ENCODE results near the gene RPL10. TPM values are rescaled to one million over a fixed set of nuclear protein-coding genes. Genes with fewer than 3 reads are reported as not detected.
A peak's percentile ranks its signal among the peaks of the same experiment; 100 is the strongest.

Gene RPL10
- total RNA-seq, 2 experiments from 2014 or later: 2,967 to 3,168 TPM

- no peak overlapping the region for H3K4me3 Mint-ChIP-seq
- H3K27me3 Mint-ChIP-seq: no peaks in the 10 kb centered on the region
- no peaks in the 10 kb centered on the region for H3K9me3 Mint-ChIP-seq
- peaks cover 15% of the 10 kb centered on the region for H3K4me1 Mint-ChIP-seq
- no peak overlapping the region for H3K27ac Mint-ChIP-seq
- peaks cover 9% of the 10 kb centered on the region for H3K36me3 Mint-ChIP-seq
- DNase-seq: no peak
Measured at GRCh38 chrX:154356596-154356995, 41.6 kb upstream of the RPL10 start.

GRCh38 chrX:154357205-154357604 lies 41.0 kb upstream of the RPL10 start:
- no peak for DNase-seq
- H3K4me3 Mint-ChIP-seq: no peak overlapping the region
- H3K27ac Mint-ChIP-seq: no peak overlapping the region
- peaks cover 9% of the 10 kb centered on the region for H3K36me3 Mint-ChIP-seq
- no peaks in the 10 kb centered on the region for H3K27me3 Mint-ChIP-seq
- H3K9me3 Mint-ChIP-seq: no peaks in the 10 kb centered on the region
- H3K4me1 Mint-ChIP-seq: peaks cover 12% of the 10 kb centered on the region

- peaks cover 10% of the 10 kb centered on the region for H3K4me1 Mint-ChIP-seq
Measured at GRCh38 chrX:154358011-154358410, 40.2 kb upstream of the RPL10 start.

GRCh38 chrX:154358829-154359228 lies 39.3 kb upstream of the RPL10 start:
- Mint-ChIP-seq H3K27me3 (no peaks in the 10 kb centered on the region), H3K9me3 (no peaks in the 10 kb centered on the region), H3K27ac (peak overlapping the region; percentile 58), H3K4me3 (peak overlapping the region; percentile 48), H3K36me3 (peaks cover 13% of the 10 kb centered on the region), H3K4me1 (peaks cover 5% of the 10 kb centered on the region)
- no peak for DNase-seq

More at GRCh38 chrX:154358011-154358410, 40.2 kb upstream of the RPL10 start:
- peaks cover 13% of the 10 kb centered on the region for H3K36me3 Mint-ChIP-seq
- no peaks in the 10 kb centered on the region for H3K9me3 Mint-ChIP-seq
- no peak overlapping the region for H3K4me3 Mint-ChIP-seq
- DNase-seq: no peak
- H3K27ac Mint-ChIP-seq: no peak overlapping the region
- H3K27me3 Mint-ChIP-seq: no peaks in the 10 kb centered on the region

GRCh38 chrX:154359362-154360154 lies 38.6 kb upstream of the RPL10 start:
- H3K27me3 Mint-ChIP-seq: no peaks in the 10 kb centered on the region
- H3K4me3 Mint-ChIP-seq: no peak overlapping the region
- DNase-seq: no peak
- no peaks in the 10 kb centered on the region for H3K9me3 Mint-ChIP-seq
- peaks cover 11% of the 10 kb centered on the region for H3K36me3 Mint-ChIP-seq
- H3K4me1 Mint-ChIP-seq: peaks cover 4% of the 10 kb centered on the region
- no peak overlapping the region for H3K27ac Mint-ChIP-seq

- no peak overlapping the region for H3K4me3 Mint-ChIP-seq
- H3K36me3 Mint-ChIP-seq: peaks cover 11% of the 10 kb centered on the region
- no peak overlapping the region for H3K27ac Mint-ChIP-seq
- H3K27me3 Mint-ChIP-seq: no peaks in the 10 kb centered on the region
- no peaks in the 10 kb centered on the region for H3K9me3 Mint-ChIP-seq
- DNase-seq: no peak
- peaks cover 4% of the 10 kb centered on the region for H3K4me1 Mint-ChIP-seq
Measured at GRCh38 chrX:154360155-154360713, 37.9 kb upstream of the RPL10 start.

GRCh38 chrX:154362085-154362742 lies 36.0 kb upstream of the RPL10 start:
- no peaks in the 10 kb centered on the region for H3K27me3 Mint-ChIP-seq
- DNase-seq: no peak
- peaks cover 13% of the 10 kb centered on the region for H3K36me3 Mint-ChIP-seq
- no peak overlapping the region for H3K27ac Mint-ChIP-seq
- no peak overlapping the region for H3K4me3 Mint-ChIP-seq
- H3K4me1 Mint-ChIP-seq: peaks cover 2% of the 10 kb centered on the region
- no peaks in the 10 kb centered on the region for H3K9me3 Mint-ChIP-seq

- no peak for DNase-seq
- peaks cover 15% of the 10 kb centered on the region for H3K36me3 Mint-ChIP-seq
- no peaks in the 10 kb centered on the region for H3K27me3 Mint-ChIP-seq
- H3K4me3 Mint-ChIP-seq: no peak overlapping the region
- no peak overlapping the region for H3K27ac Mint-ChIP-seq
- H3K4me1 Mint-ChIP-seq: peaks cover 8% of the 10 kb centered on the region
- H3K9me3 Mint-ChIP-seq: no peaks in the 10 kb centered on the region
Measured at GRCh38 chrX:154363706-154364439, 34.3 kb upstream of the RPL10 start.

- H3K36me3 Mint-ChIP-seq: peaks cover 22% of the 10 kb centered on the region
- peaks cover 8% of the 10 kb centered on the region for H3K4me1 Mint-ChIP-seq
- H3K27me3 Mint-ChIP-seq: no peaks in the 10 kb centered on the region
- H3K4me3 Mint-ChIP-seq: no peak overlapping the region
- DNase-seq: no peak
- peak overlapping the region; percentile 45 for H3K27ac Mint-ChIP-seq
- H3K9me3 Mint-ChIP-seq: no peaks in the 10 kb centered on the region
Measured at GRCh38 chrX:154365052-154365600, 33.1 kb upstream of the RPL10 start.

- H3K4me3 Mint-ChIP-seq: no peak overlapping the region
- DNase-seq: no peak
- no peaks in the 10 kb centered on the region for H3K9me3 Mint-ChIP-seq
- H3K27ac Mint-ChIP-seq: no peak overlapping the region
- peaks cover 25% of the 10 kb centered on the region for H3K36me3 Mint-ChIP-seq
- H3K4me1 Mint-ChIP-seq: peaks cover 8% of the 10 kb centered on the region
- H3K27me3 Mint-ChIP-seq: no peaks in the 10 kb centered on the region
Measured at GRCh38 chrX:154365997-154366665, 32.0 kb upstream of the RPL10 start.

- no peak overlapping the region for H3K4me3 Mint-ChIP-seq
- no peak for DNase-seq
- peaks cover 25% of the 10 kb centered on the region for H3K36me3 Mint-ChIP-seq
- peaks cover 6% of the 10 kb centered on the region for H3K4me1 Mint-ChIP-seq
- no peaks in the 10 kb centered on the region for H3K9me3 Mint-ChIP-seq
- H3K27me3 Mint-ChIP-seq: no peaks in the 10 kb centered on the region
- H3K27ac Mint-ChIP-seq: no peak overlapping the region
Measured at GRCh38 chrX:154366666-154367055, 31.5 kb upstream of the RPL10 start.

- H3K27me3 Mint-ChIP-seq: no peaks in the 10 kb centered on the region
- H3K27ac Mint-ChIP-seq: peak overlapping the region; percentile 91
- peaks cover 11% of the 10 kb centered on the region for H3K4me1 Mint-ChIP-seq
- H3K9me3 Mint-ChIP-seq: no peaks in the 10 kb centered on the region
- peaks cover 24% of the 10 kb centered on the region for H3K36me3 Mint-ChIP-seq
- no peak for DNase-seq
- peak overlapping the region; percentile 93 for H3K4me3 Mint-ChIP-seq
Measured at GRCh38 chrX:154367474-154368308, 30.5 kb upstream of the RPL10 start.

- no peaks in the 10 kb centered on the region for H3K27me3 Mint-ChIP-seq
- no peaks in the 10 kb centered on the region for H3K9me3 Mint-ChIP-seq
- peak overlapping the region; percentile 91 for H3K27ac Mint-ChIP-seq
- peaks cover 20% of the 10 kb centered on the region for H3K36me3 Mint-ChIP-seq
- DNase-seq: peak; percentile 91
- H3K4me1 Mint-ChIP-seq: peaks cover 13% of the 10 kb centered on the region
- peak overlapping the region; percentile 93 for H3K4me3 Mint-ChIP-seq
Measured at GRCh38 chrX:154368630-154369448, 29.3 kb upstream of the RPL10 start.

All from activated naive CD8-positive, alpha-beta T cell treated with anti-CD3 and anti-CD28 coated beads for 36 hours (primary cell).